ENCODE results near the gene FANCI.
"Not testable (repeated sequence)": the region's sequence is repeated elsewhere in the genome, so short reads cannot be mapped to it uniquely, and the experiment has no call there.

Gene FANCI

DNA sequence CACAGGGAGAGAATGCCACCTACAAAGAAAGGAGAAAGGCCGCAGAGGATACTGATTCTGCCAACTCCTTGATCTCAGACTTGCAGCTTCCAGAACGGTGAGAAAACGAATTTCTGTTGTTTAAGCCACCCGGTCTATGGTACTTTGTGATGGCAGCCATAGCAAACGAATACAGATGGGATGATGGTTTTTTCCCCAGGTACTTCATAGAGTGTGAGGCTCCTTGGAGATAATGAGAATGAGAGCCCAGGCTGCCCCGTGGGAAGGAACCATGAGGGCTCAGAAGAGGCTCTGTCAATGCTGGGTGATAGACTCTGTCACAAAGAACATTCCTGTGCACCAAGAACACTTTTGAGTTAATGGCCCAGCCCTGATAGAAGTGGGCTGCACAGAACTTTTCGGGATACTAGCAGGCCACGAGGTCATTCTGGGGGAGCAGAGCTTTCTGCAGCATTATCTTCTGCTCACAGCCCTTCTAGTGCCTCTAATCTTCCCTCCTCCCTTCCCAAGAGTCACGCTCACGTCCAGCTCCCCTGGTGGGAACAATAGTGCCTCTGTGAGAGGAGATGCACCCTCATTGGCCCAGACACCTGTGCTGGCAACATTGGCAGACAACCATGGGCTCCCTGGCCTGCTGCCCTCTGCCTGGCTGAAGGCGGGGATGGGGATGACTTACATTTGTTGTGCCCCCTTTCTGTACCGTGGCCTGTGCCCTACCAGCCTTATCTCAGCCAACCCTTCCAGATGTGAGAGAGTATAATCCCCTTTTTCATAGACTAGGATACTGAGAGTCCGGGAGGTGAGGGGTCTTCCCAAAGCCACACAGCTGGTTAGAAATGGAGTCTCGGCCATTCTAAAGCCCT, 17.2 kb upstream of the FANCI start:
- FAIRE-seq: no peak

GRCh38 chr15:89227425-89227824, 16.4 kb upstream of the FANCI start:
- FAIRE-seq: no peak

- no peak for FAIRE-seq
Measured at GRCh38 chr15:89230277-89230676, 13.5 kb upstream of the FANCI start.

DNA sequence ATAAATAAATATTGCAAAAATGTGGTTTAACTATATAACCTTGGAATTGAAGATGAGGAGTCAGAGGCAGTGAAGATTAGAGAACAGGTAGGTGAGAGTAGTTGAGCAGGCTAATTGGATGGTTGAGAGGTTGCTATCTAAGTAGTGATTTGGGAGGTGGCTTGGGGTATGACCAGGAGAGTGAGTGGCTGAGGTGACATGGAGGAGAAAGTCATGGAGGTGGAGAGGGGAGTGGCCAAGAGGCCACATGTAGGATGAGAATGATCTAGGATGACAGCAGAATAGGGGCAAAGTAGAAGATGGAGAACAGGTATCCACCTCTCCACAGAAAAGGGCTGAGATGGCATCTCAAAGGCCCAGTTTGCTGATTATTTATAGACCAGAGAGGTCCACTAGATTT, 11.9 kb upstream of the FANCI start:
- FAIRE-seq: no peak

DNA sequence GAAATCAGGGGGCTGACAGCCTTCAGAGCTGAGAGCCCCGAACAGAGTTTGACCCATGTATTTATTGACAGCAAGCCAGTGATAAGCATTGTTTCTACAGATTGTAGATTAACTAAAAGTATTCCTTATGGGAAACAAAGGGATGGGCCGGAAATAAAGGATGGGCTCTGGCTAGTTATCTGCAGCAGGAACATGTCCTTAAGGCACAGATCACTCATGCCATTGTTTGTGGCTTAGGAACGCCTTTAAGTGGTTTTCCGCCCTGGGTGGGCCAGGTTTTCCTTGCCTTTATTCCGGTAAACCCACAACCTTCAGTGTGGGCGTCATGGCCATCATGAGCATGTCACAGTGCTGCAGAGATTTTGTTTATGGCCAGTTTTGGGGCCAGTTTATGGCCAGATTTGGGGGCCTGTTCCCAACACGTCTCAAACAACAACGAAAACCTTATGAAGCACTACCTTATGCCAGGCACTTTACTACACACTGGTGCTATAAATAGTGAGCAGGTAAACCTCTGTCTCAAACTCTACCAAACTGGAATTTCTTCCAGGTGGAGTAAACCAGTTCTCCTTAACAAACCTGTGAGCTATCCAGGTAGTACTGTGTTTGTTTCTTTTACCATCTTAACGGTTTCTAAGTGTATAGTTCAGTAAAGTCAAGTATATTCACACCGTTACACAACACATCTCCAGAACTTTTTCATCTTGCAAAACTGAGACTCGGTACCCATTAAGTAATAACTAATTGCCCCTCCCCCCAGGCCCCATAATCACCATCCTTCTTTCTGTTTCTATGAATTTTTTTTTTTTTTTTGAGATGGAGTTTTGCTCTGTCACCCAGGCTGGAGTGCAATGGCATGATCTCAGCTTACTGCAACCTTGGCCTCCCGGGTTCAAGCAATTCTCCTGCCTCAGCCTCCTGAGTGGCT, 3.6 kb upstream of the FANCI start:
- not testable (repeated sequence) for FAIRE-seq

- FAIRE-seq: no peak
Measured at GRCh38 chr15:89243046-89243690, 611 bp upstream of the FANCI start.

GRCh38 chr15:89244574-89244903, 760 bp downstream of the FANCI start:
- no peak for FAIRE-seq

DNA sequence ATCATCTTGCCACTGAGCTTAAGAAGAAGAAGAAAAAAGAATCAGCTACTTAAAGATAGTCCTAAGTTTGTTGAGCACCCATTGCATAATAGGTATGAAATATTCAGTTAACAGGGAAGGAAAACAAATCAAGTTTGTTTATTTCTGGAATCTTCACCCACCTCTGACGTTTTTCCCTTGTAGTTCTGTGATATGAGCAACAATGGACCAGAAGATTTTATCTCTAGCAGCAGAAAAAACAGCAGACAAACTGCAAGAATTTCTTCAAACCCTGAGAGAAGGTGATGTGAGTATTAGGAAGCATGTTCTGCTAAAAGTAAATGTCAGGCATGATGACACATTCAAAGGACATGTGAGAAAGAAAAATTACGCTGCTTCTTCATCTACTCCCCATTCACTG, 3.7 kb downstream of the FANCI start:
- FAIRE-seq: no peak

DNA sequence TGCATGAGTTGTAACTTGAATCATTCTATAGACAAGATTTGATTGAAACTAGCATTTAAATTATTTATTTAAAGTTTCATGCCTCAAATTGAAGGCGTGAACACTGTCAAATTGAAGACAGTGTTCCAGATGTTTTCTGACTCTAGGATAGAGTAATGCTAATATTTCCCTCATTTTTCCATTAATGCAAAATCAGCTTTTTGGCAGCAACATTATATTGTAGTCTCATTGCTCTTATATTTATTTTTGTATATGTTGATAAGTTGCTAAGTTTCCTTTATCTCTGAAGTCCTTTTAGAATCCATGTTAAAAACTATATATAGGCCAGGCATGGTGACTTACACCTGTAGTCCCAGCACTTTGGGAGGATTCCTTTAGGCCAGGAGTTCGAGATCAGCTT, 4.8 kb downstream of the FANCI start:
- no peak for FAIRE-seq

DNA sequence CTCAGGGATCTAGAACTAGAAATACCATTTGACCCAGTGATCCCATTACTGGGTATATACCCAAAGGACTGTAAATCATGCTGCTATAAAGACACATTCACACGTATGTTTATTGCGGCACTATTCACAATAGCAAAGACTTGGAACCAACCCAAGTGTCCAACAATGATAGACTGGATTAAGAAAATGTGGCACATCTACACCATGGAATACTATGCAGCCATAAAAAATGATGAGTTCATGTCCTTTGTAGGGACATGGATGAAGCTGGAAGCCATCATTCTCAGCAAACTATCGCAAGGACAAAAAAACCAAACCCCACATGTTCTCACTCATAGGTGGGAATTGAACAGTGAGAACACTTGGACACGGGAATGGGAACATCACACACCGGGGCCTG, 6.4 kb downstream of the FANCI start:
- not testable (repeated sequence) for FAIRE-seq

DNA sequence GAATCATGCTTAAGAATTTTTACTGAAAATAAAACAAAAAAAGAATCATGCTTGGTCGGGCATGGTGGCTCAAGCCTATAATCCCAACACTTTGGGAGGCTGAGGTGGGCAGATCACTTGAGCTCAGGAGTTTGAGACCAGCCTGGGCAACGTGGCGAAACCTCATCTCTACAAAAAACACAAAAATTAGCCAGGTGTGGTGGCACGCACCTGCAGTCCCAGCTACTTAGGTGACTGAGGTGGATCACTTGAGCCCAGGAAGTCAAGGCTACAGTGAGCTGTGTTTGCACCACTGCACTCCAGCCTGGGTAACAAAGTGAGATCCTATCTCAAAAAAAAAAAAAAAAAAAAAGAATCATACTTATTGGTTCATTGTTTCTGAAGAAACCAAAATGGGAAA, 33.5 kb downstream of the FANCI start:
- not testable (repeated sequence) for FAIRE-seq

DNA sequence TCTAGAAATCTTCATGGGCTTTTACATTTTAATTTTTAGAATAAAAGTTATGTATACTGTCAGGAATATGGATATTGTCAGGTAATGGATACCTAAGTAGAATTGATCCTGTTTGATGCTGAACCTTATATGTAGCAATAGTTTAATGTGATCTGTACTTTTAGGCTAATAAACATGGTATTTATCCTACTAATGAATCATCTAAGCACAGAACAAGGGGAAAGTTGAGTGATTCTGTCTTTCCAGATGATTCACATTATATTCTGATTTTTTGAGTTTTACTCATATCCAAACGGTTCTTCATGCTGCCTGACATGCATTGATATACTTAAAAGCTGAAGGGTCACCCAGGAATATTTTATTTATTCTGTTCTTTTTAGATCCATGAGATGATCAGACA, 34.5 kb downstream of the FANCI start:
- FAIRE-seq: no peak

DNA sequence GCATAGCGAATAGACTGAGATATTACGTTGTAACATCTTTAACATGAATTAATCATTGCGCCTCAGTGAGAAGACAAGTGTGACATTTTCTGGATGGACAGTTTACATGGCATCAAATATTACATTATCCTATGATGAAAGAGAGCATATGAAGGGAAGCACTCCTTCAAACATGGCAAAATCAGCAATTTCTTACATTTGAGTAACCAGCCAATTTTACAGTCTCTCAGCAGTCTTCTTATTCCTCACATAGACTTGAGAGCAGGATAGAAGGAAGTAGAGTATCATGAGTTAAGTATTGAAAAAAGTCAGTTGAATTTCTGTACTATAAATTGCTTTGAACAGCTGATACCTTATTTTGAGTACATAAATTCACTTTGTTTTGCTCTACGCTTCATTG, 38.9 kb downstream of the FANCI start:
- FAIRE-seq: no peak

GRCh38 chr15:89283201-89283600, 39.4 kb downstream of the FANCI start:
- FAIRE-seq: no peak

- no peak for FAIRE-seq
Measured at GRCh38 chr15:89291934-89292438, 48.2 kb downstream of the FANCI start.

DNA sequence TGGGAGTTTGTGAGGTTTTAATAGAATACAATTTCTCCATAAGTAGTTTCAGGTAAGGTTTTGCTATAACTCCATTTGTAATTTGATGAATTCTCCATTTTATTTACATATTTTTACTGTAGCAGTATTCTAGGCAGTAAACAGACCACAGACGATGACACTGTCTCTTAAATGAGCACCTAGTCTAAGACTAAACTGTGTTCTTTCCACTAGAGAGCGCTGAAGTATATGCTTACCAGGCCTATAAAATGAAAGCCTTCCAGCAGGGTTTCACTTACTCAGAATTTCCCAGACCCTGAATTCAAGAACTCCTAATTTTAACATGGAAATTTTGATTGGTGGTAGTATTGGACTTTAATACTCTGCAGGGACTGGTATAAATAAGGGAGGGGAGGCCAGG, 49.2 kb downstream of the FANCI start:
- FAIRE-seq: no peak

- FAIRE-seq: no peak
Measured at GRCh38 chr15:89299896-89300295, 56.1 kb downstream of the FANCI start.

DNA sequence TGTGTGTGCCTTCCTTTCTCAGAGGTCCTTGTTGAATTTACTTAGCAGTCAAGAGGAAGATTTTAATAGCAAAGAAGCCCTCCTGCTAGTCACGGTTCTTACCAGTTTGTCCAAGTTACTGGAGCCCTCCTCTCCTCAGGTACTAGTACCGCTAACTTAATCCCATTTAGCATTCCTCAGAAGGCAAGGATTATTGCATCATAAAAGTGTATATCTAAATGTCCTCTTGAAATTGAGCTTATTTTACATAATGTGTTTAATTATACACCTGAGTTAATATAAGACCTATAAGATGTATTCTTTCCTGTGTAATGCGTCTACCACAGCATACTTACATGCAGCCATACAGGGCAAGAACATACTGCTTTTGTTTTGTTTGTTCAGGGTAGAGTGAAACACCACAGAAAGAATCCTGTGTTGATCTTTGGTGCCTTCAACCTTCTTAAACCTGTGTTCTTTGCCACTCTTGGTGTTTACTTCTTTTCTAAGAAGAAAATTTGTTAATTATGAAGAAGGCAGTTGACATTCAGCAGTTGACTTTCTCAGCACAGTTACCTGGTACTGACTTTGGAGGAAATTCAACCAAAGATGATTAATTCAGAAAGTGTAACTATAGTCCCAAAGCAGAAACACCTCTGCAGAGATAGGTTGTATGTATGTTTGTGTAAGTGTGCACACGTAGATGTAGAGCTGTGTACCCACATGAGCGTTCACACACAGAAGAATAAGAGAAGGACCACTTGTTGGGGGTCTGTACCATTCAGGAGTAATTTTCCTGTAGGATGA, 57.7 kb downstream of the FANCI start:
- no peak for FAIRE-seq

DNA sequence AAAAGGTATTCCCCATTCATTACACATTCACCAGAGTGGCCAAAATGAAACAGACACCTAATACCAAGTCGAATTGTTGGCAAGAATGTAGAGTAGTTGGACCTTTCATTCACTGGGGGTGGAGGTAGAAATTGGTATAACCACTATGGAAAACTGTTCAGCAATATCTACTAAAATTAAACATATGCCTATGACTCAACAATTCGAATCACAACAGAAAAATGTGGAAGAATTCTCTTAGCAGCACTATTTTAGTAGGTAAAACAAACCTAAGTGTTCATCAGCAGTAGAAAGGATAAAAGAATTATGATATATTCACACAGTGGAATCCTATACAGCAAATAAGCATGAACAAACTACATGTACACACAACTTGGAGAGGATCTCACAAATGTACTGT, 60.2 kb downstream of the FANCI start:
- FAIRE-seq: no peak

DNA sequence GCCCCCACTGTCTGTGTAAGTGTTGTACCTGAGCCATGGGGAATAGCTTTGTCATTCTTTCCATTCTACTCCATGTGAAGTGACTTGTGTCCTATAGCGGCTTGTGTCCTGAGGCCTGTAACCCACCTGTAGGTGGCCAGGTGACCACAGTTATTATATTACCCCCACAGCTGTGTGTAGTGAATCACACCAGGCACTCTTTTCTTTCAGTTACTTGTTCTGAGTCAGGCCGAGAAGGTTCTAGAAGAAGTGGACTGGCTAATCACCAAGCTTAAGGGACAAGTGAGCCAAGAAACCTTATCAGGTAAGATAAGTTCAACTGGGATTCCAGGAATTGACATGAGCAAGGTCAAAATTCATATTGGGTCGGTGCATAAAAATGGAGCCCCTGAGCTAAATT, 61.6 kb downstream of the FANCI start:
- FAIRE-seq: no peak

DNA sequence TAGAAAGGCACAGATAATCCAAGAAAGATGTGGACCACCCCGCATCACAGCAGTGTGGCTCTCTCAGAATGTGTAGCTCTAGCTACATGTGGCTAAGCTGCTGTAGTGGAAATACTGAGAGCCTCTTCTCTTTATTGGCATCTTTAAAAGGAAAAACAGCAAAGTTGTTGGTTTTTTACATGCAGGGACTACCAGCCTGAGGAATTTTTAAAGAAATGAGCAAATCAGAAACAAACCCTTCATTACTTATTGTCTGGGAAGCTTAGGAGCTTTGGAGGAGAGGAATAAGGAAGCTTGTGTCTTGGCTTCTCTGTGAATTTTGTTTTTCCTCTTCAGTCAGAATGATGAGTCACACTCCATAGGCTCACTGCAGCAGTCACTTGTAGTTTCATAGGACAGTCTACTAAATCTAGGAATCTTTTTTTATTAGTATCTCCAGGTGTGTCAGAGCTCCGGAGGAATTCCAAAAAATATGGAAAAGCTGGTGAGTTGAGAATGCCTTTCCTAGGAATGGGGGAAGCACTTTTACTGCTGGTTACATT, 63.3 kb downstream of the FANCI start:
- no peak for FAIRE-seq

GRCh38 chr15:89307791-89308190, 64.0 kb downstream of the FANCI start:
- FAIRE-seq: no peak
